WTC11 (cell line): ENCODE measurements around the gene BBS9. TPM values are rescaled to one million over a fixed set of nuclear protein-coding genes. Genes with fewer than 3 reads are reported as not detected.

Experiments
- ATAC-seq: fragments of 200-7000 bp; cut with Tn5 transposase; 2 replicates; pipeline ENCODE4 v1.10.0; 2021; ENCODE audit warnings: mild to moderate bottlenecking, moderate library complexity
- CTCF ChIA-PET: fragments of 300-600 bp; sonication (Branson Sonifier 250); formaldehyde crosslinking; loops from one replicate; lab custom pipeline; 2021; ENCODE audit warnings: antibody characterized with exemption; lab: Charles Lee
- POLR2A ChIA-PET: fragments of 350-600 bp; sonication (Branson Sonifier 250); formaldehyde crosslinking; loops from one replicate; lab custom pipeline; 2021; ENCODE audit warnings: antibody characterized with exemption; lab: Charles Lee
- DNase-seq: peaks from one replicate; pipeline ENCODE4 v3.0.0; 2021; ENCODE audit warnings: low spot score
- H3K27ac Mint-ChIP-seq: 2 replicates; pipeline ENCODE4 v1.8.0; 2021; ENCODE audit warnings: mixed read lengths
- H3K27me3 Mint-ChIP-seq: 2 replicates; pipeline ENCODE4 v1.8.0; 2021; ENCODE audit warnings: low read depth, mild to moderate bottlenecking, moderate library complexity, mixed read lengths
- H3K36me3 Mint-ChIP-seq: 2 replicates; pipeline ENCODE4 v1.8.0; 2021; ENCODE audit warnings: mixed read lengths
- H3K4me1 Mint-ChIP-seq: 2 replicates; pipeline ENCODE4 v1.8.0; 2022; ENCODE audit warnings: mixed read lengths
- H3K4me3 Mint-ChIP-seq: 2 replicates; pipeline ENCODE4 v1.8.0; 2021; ENCODE audit warnings: mild to moderate bottlenecking, moderate library complexity, mixed read lengths
- H3K9me3 Mint-ChIP-seq: 2 replicates; pipeline ENCODE4 v1.8.0; 2021; ENCODE audit warnings: mixed read lengths
- CREB1 ChIP-seq: sonication (generic); formaldehyde crosslinking; IDR thresholded peaks from 2 replicates; pipeline ENCODE4 v1.8.0; 2023; ENCODE audit warnings: mild to moderate bottlenecking, missing genetic modification reagents
- FOXJ3 ChIP-seq: sonication (generic); formaldehyde crosslinking; IDR thresholded peaks from 2 replicates; pipeline ENCODE4 v1.9.0; 2021; ENCODE audit warnings: missing genetic modification reagents, mild to moderate bottlenecking, borderline replicate concordance
- GTF2I ChIP-seq: fragments of 250-450 bp; sonication (Bioruptor Pico); conservative IDR thresholded peaks from 2 replicates; pipeline ENCODE4 v1.4.0; 2021; ENCODE audit warnings: mild to moderate bottlenecking
- IRF2 ChIP-seq: sonication (generic); formaldehyde crosslinking; IDR thresholded peaks from 2 replicates; pipeline ENCODE4 v1.8.0; 2022; ENCODE audit warnings: low read depth, missing genetic modification reagents, borderline replicate concordance
- JAZF1 ChIP-seq: fragments of 250-450 bp; sonication (Bioruptor Pico); IDR thresholded peaks from 2 replicates; pipeline ENCODE4 v1.9.0; 2021; ENCODE audit warnings: moderate library complexity, mild to moderate bottlenecking, inconsistent platforms
- KAT7 ChIP-seq: sonication (generic); formaldehyde crosslinking; IDR thresholded peaks from 2 replicates; pipeline ENCODE4 v1.8.1; 2023; ENCODE audit warnings: missing genetic modification reagents, mild to moderate bottlenecking, borderline replicate concordance
- NFYB ChIP-seq: sonication (generic); formaldehyde crosslinking; conservative IDR thresholded peaks from 2 replicates; pipeline ENCODE4 v1.8.0; 2022; ENCODE audit warnings: low read depth, missing genetic modification reagents
- ZNF396 ChIP-seq: fragments of 250-450 bp; sonication (Bioruptor Pico); IDR thresholded peaks from 2 replicates; pipeline ENCODE4 v1.8.0; 2021; ENCODE audit warnings: mild to moderate bottlenecking, moderate library complexity, borderline replicate concordance
- total RNA-seq: library from RNA; stranded (reverse); gene quantifications from 3 replicates; pipeline ENCODE4 v1.2.3, GENCODE V29; 2021
- TF ChIP-seq, protein P1 (sequence below): sonication (generic); formaldehyde crosslinking; IDR thresholded peaks from 2 replicates; pipeline ENCODE4 v1.8.0; 2023; ENCODE audit warnings: missing genetic modification reagents, mild to moderate bottlenecking, borderline replicate concordance
- TF ChIP-seq, protein P2 (sequence below): sonication (generic); formaldehyde crosslinking; IDR thresholded peaks from 2 replicates; pipeline ENCODE4 v1.8.1; 2023; ENCODE audit warnings: mild to moderate bottlenecking, missing genetic modification reagents, borderline replicate concordance
- TF ChIP-seq, protein P3 (sequence below): sonication (generic); formaldehyde crosslinking; IDR thresholded peaks from 2 replicates; pipeline ENCODE4 v1.8.1; 2023; ENCODE audit warnings: mild to moderate bottlenecking, missing genetic modification reagents, moderate library complexity
- TF ChIP-seq, protein P4 (sequence below): sonication (generic); formaldehyde crosslinking; IDR thresholded peaks from 2 replicates; pipeline ENCODE4 v1.8.0; 2022; ENCODE audit warnings: mild to moderate bottlenecking, missing genetic modification reagents
- TF ChIP-seq, protein P5 (sequence below): sonication (generic); formaldehyde crosslinking; IDR thresholded peaks from 2 replicates; pipeline ENCODE4 v1.8.0; 2022; ENCODE audit warnings: mild to moderate bottlenecking, missing genetic modification reagents

Gene BBS9
- total RNA-seq, 1 experiment from 2014 or later: 56.6 TPM

DNA sequence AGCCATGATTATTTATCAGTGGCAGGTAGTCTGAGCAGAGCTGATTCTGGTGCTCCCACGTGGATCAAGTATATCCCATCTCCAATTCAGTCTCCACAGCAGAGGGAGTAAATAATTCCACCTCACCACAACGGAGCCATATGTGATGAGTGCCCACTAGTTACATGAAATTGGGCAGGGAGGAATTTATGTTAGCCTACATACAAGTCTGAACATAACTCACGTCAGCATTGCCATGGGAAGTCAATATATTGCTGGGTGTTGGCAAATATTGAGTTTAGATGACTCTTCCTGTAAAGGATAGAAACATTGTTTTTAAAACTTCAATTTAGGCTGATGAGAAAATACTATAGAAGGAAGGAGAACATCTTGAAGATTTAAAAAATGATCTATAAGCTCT lies 507.0 kb downstream of the BBS9 start (continued):
- TF ChIP-seq, protein P1, sequence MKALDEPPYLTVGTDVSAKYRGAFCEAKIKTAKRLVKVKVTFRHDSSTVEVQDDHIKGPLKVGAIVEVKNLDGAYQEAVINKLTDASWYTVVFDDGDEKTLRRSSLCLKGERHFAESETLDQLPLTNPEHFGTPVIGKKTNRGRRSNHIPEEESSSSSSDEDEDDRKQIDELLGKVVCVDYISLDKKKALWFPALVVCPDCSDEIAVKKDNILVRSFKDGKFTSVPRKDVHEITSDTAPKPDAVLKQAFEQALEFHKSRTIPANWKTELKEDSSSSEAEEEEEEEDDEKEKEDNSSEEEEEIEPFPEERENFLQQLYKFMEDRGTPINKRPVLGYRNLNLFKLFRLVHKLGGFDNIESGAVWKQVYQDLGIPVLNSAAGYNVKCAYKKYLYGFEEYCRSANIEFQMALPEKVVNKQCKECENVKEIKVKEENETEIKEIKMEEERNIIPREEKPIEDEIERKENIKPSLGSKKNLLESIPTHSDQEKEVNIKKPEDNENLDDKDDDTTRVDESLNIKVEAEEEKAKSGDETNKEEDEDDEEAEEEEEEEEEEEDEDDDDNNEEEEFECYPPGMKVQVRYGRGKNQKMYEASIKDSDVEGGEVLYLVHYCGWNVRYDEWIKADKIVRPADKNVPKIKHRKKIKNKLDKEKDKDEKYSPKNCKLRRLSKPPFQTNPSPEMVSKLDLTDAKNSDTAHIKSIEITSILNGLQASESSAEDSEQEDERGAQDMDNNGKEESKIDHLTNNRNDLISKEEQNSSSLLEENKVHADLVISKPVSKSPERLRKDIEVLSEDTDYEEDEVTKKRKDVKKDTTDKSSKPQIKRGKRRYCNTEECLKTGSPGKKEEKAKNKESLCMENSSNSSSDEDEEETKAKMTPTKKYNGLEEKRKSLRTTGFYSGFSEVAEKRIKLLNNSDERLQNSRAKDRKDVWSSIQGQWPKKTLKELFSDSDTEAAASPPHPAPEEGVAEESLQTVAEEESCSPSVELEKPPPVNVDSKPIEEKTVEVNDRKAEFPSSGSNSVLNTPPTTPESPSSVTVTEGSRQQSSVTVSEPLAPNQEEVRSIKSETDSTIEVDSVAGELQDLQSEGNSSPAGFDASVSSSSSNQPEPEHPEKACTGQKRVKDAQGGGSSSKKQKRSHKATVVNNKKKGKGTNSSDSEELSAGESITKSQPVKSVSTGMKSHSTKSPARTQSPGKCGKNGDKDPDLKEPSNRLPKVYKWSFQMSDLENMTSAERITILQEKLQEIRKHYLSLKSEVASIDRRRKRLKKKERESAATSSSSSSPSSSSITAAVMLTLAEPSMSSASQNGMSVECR (CRISPR knock-in tag): no peak
- TF ChIP-seq IRF2 (CRISPR knock-in tag): no peak

DNA sequence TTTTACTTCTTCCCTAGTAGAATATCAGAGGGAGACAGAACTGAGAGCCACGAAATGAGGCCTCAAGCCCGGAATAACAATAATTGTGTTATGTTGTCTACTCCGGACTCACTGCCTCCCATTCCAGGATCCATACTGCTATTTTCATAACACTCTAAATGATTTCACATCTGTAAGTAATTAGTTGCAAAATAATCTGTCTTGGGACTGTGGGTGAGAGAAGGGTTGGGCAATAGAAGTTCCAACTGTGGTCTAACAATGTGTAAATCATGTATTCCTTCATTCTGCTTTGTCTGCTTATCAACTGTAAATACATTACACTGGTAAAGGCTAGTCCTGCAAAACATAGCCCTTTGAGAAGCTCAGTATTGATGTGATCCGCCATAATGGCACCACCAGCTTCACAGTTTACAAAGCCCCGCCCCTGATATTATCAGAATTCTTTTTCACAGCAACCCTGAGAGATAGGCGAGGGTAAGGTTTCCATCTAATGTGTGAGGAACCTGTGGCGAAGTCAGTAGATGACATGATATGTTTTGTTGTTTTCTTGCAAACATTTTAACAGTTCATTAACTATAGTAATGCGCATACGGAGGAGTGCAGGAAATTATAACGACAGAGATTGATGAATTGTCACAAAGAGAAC lies 510.3 kb downstream of the BBS9 start:
- Mint-ChIP-seq H3K36me3 (no peaks in the 10 kb centered on the region), H3K27ac (no peak overlapping the region), H3K27me3 (no peaks in the 10 kb centered on the region), H3K9me3 (no peaks in the 10 kb centered on the region), H3K4me1 (no peaks in the 10 kb centered on the region), H3K4me3 (no peak overlapping the region)
- no peak for DNase-seq
- ChIA-PET CTCF (no interaction called here), POLR2A (no interaction called here)
- ATAC-seq: no peak
- TF ChIP-seq JAZF1 (CRISPR knock-in tag): no peak
- TF ChIP-seq ZNF396 (CRISPR knock-in tag): no peak
- TF ChIP-seq NFYB: no peak
- TF ChIP-seq, protein P2, sequence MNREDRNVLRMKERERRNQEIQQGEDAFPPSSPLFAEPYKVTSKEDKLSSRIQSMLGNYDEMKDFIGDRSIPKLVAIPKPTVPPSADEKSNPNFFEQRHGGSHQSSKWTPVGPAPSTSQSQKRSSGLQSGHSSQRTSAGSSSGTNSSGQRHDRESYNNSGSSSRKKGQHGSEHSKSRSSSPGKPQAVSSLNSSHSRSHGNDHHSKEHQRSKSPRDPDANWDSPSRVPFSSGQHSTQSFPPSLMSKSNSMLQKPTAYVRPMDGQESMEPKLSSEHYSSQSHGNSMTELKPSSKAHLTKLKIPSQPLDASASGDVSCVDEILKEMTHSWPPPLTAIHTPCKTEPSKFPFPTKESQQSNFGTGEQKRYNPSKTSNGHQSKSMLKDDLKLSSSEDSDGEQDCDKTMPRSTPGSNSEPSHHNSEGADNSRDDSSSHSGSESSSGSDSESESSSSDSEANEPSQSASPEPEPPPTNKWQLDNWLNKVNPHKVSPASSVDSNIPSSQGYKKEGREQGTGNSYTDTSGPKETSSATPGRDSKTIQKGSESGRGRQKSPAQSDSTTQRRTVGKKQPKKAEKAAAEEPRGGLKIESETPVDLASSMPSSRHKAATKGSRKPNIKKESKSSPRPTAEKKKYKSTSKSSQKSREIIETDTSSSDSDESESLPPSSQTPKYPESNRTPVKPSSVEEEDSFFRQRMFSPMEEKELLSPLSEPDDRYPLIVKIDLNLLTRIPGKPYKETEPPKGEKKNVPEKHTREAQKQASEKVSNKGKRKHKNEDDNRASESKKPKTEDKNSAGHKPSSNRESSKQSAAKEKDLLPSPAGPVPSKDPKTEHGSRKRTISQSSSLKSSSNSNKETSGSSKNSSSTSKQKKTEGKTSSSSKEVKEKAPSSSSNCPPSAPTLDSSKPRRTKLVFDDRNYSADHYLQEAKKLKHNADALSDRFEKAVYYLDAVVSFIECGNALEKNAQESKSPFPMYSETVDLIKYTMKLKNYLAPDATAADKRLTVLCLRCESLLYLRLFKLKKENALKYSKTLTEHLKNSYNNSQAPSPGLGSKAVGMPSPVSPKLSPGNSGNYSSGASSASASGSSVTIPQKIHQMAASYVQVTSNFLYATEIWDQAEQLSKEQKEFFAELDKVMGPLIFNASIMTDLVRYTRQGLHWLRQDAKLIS (CRISPR knock-in tag): no peak
- TF ChIP-seq CREB1: no peak
- no peak for TF ChIP-seq GTF2I
- TF ChIP-seq, protein P3, sequence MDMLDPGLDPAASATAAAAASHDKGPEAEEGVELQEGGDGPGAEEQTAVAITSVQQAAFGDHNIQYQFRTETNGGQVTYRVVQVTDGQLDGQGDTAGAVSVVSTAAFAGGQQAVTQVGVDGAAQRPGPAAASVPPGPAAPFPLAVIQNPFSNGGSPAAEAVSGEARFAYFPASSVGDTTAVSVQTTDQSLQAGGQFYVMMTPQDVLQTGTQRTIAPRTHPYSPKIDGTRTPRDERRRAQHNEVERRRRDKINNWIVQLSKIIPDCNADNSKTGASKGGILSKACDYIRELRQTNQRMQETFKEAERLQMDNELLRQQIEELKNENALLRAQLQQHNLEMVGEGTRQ (CRISPR knock-in tag): no peak
- no peak for TF ChIP-seq FOXJ3 (CRISPR knock-in tag)
- TF ChIP-seq KAT7 (CRISPR knock-in tag): no peak
- TF ChIP-seq, protein P4, sequence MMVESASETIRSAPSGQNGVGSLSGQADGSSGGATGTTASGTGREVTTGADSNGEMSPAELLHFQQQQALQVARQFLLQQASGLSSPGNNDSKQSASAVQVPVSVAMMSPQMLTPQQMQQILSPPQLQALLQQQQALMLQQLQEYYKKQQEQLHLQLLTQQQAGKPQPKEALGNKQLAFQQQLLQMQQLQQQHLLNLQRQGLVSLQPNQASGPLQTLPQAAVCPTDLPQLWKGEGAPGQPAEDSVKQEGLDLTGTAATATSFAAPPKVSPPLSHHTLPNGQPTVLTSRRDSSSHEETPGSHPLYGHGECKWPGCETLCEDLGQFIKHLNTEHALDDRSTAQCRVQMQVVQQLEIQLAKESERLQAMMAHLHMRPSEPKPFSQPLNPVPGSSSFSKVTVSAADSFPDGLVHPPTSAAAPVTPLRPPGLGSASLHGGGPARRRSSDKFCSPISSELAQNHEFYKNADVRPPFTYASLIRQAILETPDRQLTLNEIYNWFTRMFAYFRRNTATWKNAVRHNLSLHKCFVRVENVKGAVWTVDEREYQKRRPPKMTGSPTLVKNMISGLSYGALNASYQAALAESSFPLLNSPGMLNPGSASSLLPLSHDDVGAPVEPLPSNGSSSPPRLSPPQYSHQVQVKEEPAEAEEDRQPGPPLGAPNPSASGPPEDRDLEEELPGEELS: no peak
- TF ChIP-seq, all 79 proteins: peak for 0

DNA sequence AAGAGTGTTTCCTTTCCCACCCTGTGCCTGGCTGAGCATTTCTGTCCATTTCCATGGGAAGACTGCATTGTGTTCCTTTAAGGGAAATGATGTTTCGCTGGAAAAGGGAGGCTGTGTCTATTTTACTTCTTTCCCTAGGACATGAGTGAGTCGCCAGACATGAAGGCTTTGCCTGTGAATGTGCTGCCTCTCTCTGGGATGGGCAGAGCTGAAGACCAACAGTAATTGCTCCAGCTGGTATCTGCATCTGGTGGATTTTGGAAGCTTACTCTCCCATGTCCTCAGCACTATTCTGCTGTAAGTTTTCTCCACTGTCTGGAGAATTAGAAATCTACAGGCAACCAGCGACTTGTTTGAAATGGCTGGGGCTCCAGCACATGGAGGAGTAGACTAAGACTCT lies 511.4 kb downstream of the BBS9 start:
- ATAC-seq (no peak), DNase-seq (no peak)
- Mint-ChIP-seq H3K27me3 (no peaks in the 10 kb centered on the region), H3K36me3 (no peaks in the 10 kb centered on the region), H3K9me3 (no peaks in the 10 kb centered on the region), H3K27ac (no peak overlapping the region), H3K4me1 (no peaks in the 10 kb centered on the region), H3K4me3 (no peak overlapping the region)
- TF ChIP-seq, protein P5, sequence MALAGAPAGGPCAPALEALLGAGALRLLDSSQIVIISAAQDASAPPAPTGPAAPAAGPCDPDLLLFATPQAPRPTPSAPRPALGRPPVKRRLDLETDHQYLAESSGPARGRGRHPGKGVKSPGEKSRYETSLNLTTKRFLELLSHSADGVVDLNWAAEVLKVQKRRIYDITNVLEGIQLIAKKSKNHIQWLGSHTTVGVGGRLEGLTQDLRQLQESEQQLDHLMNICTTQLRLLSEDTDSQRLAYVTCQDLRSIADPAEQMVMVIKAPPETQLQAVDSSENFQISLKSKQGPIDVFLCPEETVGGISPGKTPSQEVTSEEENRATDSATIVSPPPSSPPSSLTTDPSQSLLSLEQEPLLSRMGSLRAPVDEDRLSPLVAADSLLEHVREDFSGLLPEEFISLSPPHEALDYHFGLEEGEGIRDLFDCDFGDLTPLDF: no peak
- no peak for TF ChIP-seq CREB1
- no peak for TF ChIP-seq JAZF1 (CRISPR knock-in tag)
- ChIA-PET CTCF (interaction anchor here (1.3 kb wide), 1 partner anchor 32 kb away, joined by 3 read pairs; no protein-coding TSS in a partner anchor), POLR2A (no interaction called here)
